ENCODE measurements around the gene EMX2.

EMX2 gene

GRCh38 chr10:117532003-117532385, 10.6 kb upstream of the EMX2 start:
- no peak for DNase-seq (ENCODE audit: low spot score)

GRCh38 chr10:117532451-117533107, 10.0 kb upstream of the EMX2 start:
- no peak for DNase-seq (ENCODE audit: low spot score)

- no peak for DNase-seq (ENCODE audit: low spot score)
Observed at GRCh38 chr10:117533507-117534281, 8.9 kb upstream of the EMX2 start.

GRCh38 chr10:117534321-117535297, 7.9 kb upstream of the EMX2 start:
- DNase-seq (ENCODE audit: low spot score): no peak

- DNase-seq (ENCODE audit: low spot score): no peak
Observed at GRCh38 chr10:117535298-117536071, 7.1 kb upstream of the EMX2 start.

- no peak for DNase-seq (ENCODE audit: low spot score)
Observed at GRCh38 chr10:117536072-117536865, 6.3 kb upstream of the EMX2 start.

- no peak for DNase-seq (ENCODE audit: low spot score)
Observed at GRCh38 chr10:117536866-117537435, 5.6 kb upstream of the EMX2 start.

- no peak for DNase-seq (ENCODE audit: low spot score)
Observed at GRCh38 chr10:117537436-117537903, 5.1 kb upstream of the EMX2 start.

- no peak for DNase-seq (ENCODE audit: low spot score)
Observed at GRCh38 chr10:117537904-117538524, 4.5 kb upstream of the EMX2 start.

GRCh38 chr10:117539361-117539773, 3.2 kb upstream of the EMX2 start:
- no peak for DNase-seq (ENCODE audit: low spot score)

- no peak for DNase-seq (ENCODE audit: low spot score)
Observed at GRCh38 chr10:117539903-117540639, 2.5 kb upstream of the EMX2 start.

GRCh38 chr10:117540640-117541404, 1.7 kb upstream of the EMX2 start:
- DNase-seq (ENCODE audit: low spot score): no peak

- no peak for DNase-seq (ENCODE audit: low spot score)
Observed at GRCh38 chr10:117541405-117541908, 1.1 kb upstream of the EMX2 start.

- DNase-seq (ENCODE audit: low spot score): no peak
Observed at GRCh38 chr10:117541909-117542705, 439 bp upstream of the EMX2 start.

GRCh38 chr10:117543225-117544003, 868 bp downstream of the EMX2 start:
- DNase-seq (ENCODE audit: low spot score): no peak

- DNase-seq (ENCODE audit: low spot score): no peak
Observed at GRCh38 chr10:117544004-117544701, 1.6 kb downstream of the EMX2 start.

All from pons (tissue), 1 donor.